Fibroblast of lung (primary cell): ENCODE results near the gene SMARCA2. TPM values are rescaled to one million over a fixed set of nuclear protein-coding genes. Genes with fewer than 3 reads are reported as not detected.

Experiments used
- DNase-seq, 2 donors: peaks; one replicate each; pipeline versions ENCODE4 v3.0.0 to v3.0.0-alpha.2; 2010; ENCODE audit warnings: low read depth in 2 of 2
- H2AFZ ChIP-seq: 2 replicates; pipeline ENCODE4 v1.5.1; 2012; ENCODE audit warnings: low read length, control low read depth, inconsistent platforms
- H3K27ac ChIP-seq: 2 replicates; pipeline ENCODE4 v1.5.1; 2011; ENCODE audit warnings: low read length, control low read depth; ENCODE audit not compliant: insufficient read depth
- H3K27me3 ChIP-seq: 2 replicates; pipeline ENCODE4 v1.5.1; 2011; ENCODE audit warnings: mild to moderate bottlenecking, low read length; ENCODE audit not compliant: control insufficient read depth, insufficient read depth
- H3K36me3 ChIP-seq: 2 replicates; pipeline ENCODE4 v1.5.1; 2011; ENCODE audit warnings: low read length; ENCODE audit not compliant: control insufficient read depth, insufficient read depth
- H3K4me1 ChIP-seq: 2 replicates; pipeline ENCODE4 v1.5.1; 2011; ENCODE audit warnings: low read length; ENCODE audit not compliant: control insufficient read depth, insufficient read depth; ENCODE audit errors: extremely low read depth
- H3K4me2 ChIP-seq: 2 replicates; pipeline ENCODE4 v1.5.1; 2011; ENCODE audit warnings: low read length, control low read depth; ENCODE audit not compliant: insufficient read depth; ENCODE audit errors: extremely low read depth
- H3K4me3 ChIP-seq, 4 experiments: fragments of 200-600 bp in 1 of 4; sonication (generic) in 1 of 4; replicated peaks in 1 of 4; 2 replicates each; pipeline ENCODE4 v1.5.1; 2011 to 2016; ENCODE audit warnings: low read length in 4 of 4, low read depth in 3 of 4, mild to moderate bottlenecking in 3 of 4, control low read depth in 2 of 4, inconsistent platforms in 1 of 4, mixed read lengths in 1 of 4; ENCODE audit not compliant: insufficient read depth in 1 of 4; ENCODE audit errors: control extremely low read depth in 1 of 4
- H3K79me2 ChIP-seq: 2 replicates; pipeline ENCODE4 v1.5.1; 2012; ENCODE audit warnings: mild to moderate bottlenecking, low read length, inconsistent platforms; ENCODE audit not compliant: control insufficient read depth, insufficient read depth
- H3K9ac ChIP-seq: 2 replicates; pipeline ENCODE4 v1.5.1; 2011; ENCODE audit warnings: mild to moderate bottlenecking, low read length, control low read depth; ENCODE audit not compliant: insufficient read depth
- H3K9me3 ChIP-seq: 2 replicates; pipeline ENCODE4 v1.5.1; 2012; ENCODE audit warnings: low read depth, low read length; ENCODE audit not compliant: control insufficient read depth, insufficient read depth
- H4K20me1 ChIP-seq: 2 replicates; pipeline ENCODE4 v1.5.1; 2011; ENCODE audit warnings: low read length; ENCODE audit not compliant: control insufficient read depth, insufficient read depth; ENCODE audit errors: extremely low read depth
- EZH2 ChIP-seq: IDR thresholded peaks from 2 replicates; pipeline ENCODE4 v1.5.1; 2012; ENCODE audit warnings: low read length, control low read depth, mild to moderate bottlenecking; ENCODE audit errors: missing control alignments
- polyA plus RNA-seq, 2 donors: library from polyadenylated mRNA; depleted of rRNA in 1 of 2; stranded (reverse) in 1 of 2; unstranded in 1 of 2; fragments of >200 nt; gene quantifications; 2 replicates each; pipeline ENCODE4 v1.2.1, GENCODE V29; 2011 to 2012; ENCODE audit warnings: missing spikeins in 1 of 2
- total RNA-seq: library from RNA; depleted of rRNA; stranded (reverse); fragments of >200 nt; gene quantifications from 2 replicates; pipeline ENCODE4 v1.2.1, GENCODE V29; 2014
- TF ChIP-seq, protein P1 (sequence below), 2 donors: IDR thresholded peaks in 1 of 2; conservative IDR thresholded peaks in 1 of 2; 1 replicate in 1 of 2; 2 replicates in 1 of 2; pipeline ENCODE4 v1.5.1; 2011 to 2012; ENCODE audit warnings: low read length in 2 of 2, control low read depth in 1 of 2, inconsistent platforms in 1 of 2, low read depth in 1 of 2, mild to moderate bottlenecking in 1 of 2

SMARCA2 gene
- total and polyA plus RNA-seq, 2 donors (not counting 1 experiment from before 2014, with no cell fraction given) = 36.8 to 62.3 TPM

DNA sequence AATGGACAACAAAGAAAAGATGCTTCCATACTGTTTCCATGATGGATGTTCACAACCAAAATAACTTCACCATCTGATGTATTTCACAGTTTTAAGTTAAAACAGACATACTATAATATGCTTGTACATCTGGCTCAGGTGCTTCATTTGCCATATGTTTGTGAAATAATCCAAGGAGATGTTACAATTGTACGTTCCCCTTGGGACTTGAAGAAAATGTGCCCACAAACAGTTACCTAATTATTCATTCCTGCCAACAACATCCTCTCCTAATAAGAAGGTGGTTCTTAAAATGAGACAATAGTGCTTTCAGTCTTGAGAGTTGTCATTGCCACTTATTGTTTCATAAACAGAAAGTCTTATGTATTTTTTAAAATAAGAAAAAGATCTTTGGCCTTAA, 33.1 kb upstream of the SMARCA2 start:
- DNase-seq = no peak
- Histone ChIP-seq H3K4me2 (no peak overlapping the region), H3K27ac (no peak overlapping the region), H3K9me3 (no peaks in the 10 kb centered on the region), H3K9ac (no peak overlapping the region), H3K79me2 (no peaks in the 10 kb centered on the region), H4K20me1 (no peaks in the 10 kb centered on the region), H3K36me3 (no peaks in the 10 kb centered on the region), H3K4me3 (no peak overlapping the region), H2AFZ (no peak overlapping the region), H3K27me3 (no peaks in the 10 kb centered on the region), H3K4me1 (peaks cover 6% of the 10 kb centered on the region)
- TF ChIP-seq EZH2 = no peak
- TF ChIP-seq, protein P1, sequence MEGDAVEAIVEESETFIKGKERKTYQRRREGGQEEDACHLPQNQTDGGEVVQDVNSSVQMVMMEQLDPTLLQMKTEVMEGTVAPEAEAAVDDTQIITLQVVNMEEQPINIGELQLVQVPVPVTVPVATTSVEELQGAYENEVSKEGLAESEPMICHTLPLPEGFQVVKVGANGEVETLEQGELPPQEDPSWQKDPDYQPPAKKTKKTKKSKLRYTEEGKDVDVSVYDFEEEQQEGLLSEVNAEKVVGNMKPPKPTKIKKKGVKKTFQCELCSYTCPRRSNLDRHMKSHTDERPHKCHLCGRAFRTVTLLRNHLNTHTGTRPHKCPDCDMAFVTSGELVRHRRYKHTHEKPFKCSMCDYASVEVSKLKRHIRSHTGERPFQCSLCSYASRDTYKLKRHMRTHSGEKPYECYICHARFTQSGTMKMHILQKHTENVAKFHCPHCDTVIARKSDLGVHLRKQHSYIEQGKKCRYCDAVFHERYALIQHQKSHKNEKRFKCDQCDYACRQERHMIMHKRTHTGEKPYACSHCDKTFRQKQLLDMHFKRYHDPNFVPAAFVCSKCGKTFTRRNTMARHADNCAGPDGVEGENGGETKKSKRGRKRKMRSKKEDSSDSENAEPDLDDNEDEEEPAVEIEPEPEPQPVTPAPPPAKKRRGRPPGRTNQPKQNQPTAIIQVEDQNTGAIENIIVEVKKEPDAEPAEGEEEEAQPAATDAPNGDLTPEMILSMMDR (conservative IDR thresholded peaks at IDR 0.05 in 1 of 2, IDR thresholded peaks at IDR 0.05 in 1 of 2; ENCODE audit: low read depth in 1 of 2, low read length in 2 of 2) = no peak

- Histone ChIP-seq H3K36me3 (no peaks in the 10 kb centered on the region), H3K27me3 (no peaks in the 10 kb centered on the region), H3K79me2 (no peaks in the 10 kb centered on the region), H3K9ac (no peak overlapping the region), H3K4me2 (no peak overlapping the region), H3K4me1 (no peaks in the 10 kb centered on the region), H3K4me3 (no peak overlapping the region), H2AFZ (no peak overlapping the region), H3K9me3 (no peaks in the 10 kb centered on the region), H4K20me1 (no peaks in the 10 kb centered on the region), H3K27ac (no peak overlapping the region)
- no peak for DNase-seq
- TF ChIP-seq, protein P1 (conservative IDR thresholded peaks at IDR 0.05 in 1 of 2, IDR thresholded peaks at IDR 0.05 in 1 of 2; ENCODE audit: low read depth in 1 of 2, low read length in 2 of 2) = no peak
- no peak for TF ChIP-seq EZH2
Observed at GRCh38 chr9:1986341-1986740, 28.8 kb upstream of the SMARCA2 start.

- H4K20me1 ChIP-seq = no peaks in the 10 kb centered on the region
- no peaks in the 10 kb centered on the region for H3K4me1 ChIP-seq
- no peaks in the 10 kb centered on the region for H3K27me3 ChIP-seq
- no peak overlapping the region for H3K9ac ChIP-seq
- H3K4me2 ChIP-seq = no peak overlapping the region
- no peaks in the 10 kb centered on the region for H3K36me3 ChIP-seq
- no peak overlapping the region for H3K27ac ChIP-seq
- no peaks in the 10 kb centered on the region for H3K79me2 ChIP-seq
- DNase-seq = no peak
- H3K9me3 ChIP-seq = no peaks in the 10 kb centered on the region
- H3K4me3 ChIP-seq = no peak overlapping the region
- H2AFZ ChIP-seq = no peak overlapping the region
- TF ChIP-seq, protein P1 (conservative IDR thresholded peaks at IDR 0.05 in 1 of 2, IDR thresholded peaks at IDR 0.05 in 1 of 2; ENCODE audit: low read depth in 1 of 2, low read length in 2 of 2) = no peak
- TF ChIP-seq EZH2 = no peak
Observed at GRCh38 chr9:1989500-1989899, 25.6 kb upstream of the SMARCA2 start.
